HepG2 (cell line): Measurements from ENCODE around the gene SLC6A6. TPM values are rescaled to one million over a fixed set of nuclear protein-coding genes. Genes with fewer than 3 reads are reported as not detected.

Experiments
- CREM ChIP-seq, 2 experiments: sonication (generic) in 1 of 2; formaldehyde crosslinking in 1 of 2; IDR thresholded peaks; 2 replicates each; pipeline versions ENCODE4 v1.4.0 to v1.6.1; 2016 to 2020; ENCODE audit warnings: antibody characterized with exemption in 1 of 2, mild to moderate bottlenecking in 1 of 2, missing genetic modification reagents in 1 of 2
- ISL2 ChIP-seq: sonication (generic); formaldehyde crosslinking; IDR thresholded peaks from 2 replicates; pipeline ENCODE4 v1.5.0; 2020; ENCODE audit warnings: missing genetic modification reagents
- PHF8 ChIP-seq: sonication (generic); formaldehyde crosslinking; IDR thresholded peaks from 2 replicates; pipeline ENCODE4 v1.5.0; 2020; ENCODE audit warnings: missing genetic modification reagents
- SATB2 ChIP-seq: sonication (generic); formaldehyde crosslinking; IDR thresholded peaks from 2 replicates; pipeline ENCODE4 v1.5.0; 2020; ENCODE audit warnings: missing genetic modification reagents
- TAF15 ChIP-seq: fragments of 200-400 bp; formaldehyde crosslinking; IDR thresholded peaks from one replicate; pipeline ENCODE4 v1.6.1; 2018; ENCODE audit warnings: mild to moderate bottlenecking, low read depth, low read length; ENCODE audit not compliant: poor library complexity, severe bottlenecking
- ZNF138 ChIP-seq: sonication (generic); formaldehyde crosslinking; IDR thresholded peaks from 2 replicates; pipeline ENCODE4 v1.5.0; 2020; ENCODE audit warnings: mild to moderate bottlenecking, low read depth, missing genetic modification reagents
- ZSCAN12 ChIP-seq: sonication (generic); formaldehyde crosslinking; IDR thresholded peaks from 2 replicates; pipeline ENCODE4 v1.9.0; 2021; ENCODE audit warnings: mild to moderate bottlenecking, missing genetic modification reagents
- polyA plus RNA-seq, 8 experiments: library from polyadenylated mRNA; depleted of rRNA in 3 of 8; stranded (reverse) in 7 of 8; unstranded in 1 of 8; fragments of >200 nt; fragmentation: Illumina TruSeq in 4 of 8; extraction: Trizol in 4 of 8; gene quantifications; 2 replicates each; pipeline versions ENCODE4 v1.2.1 to v1.2.3, GENCODE V29; 2011 to 2016; ENCODE audit warnings: low read depth in 4 of 8, missing spikeins in 1 of 8, mixed read lengths in 1 of 8; ENCODE audit not compliant: insufficient read depth in 1 of 8
- total RNA-seq, 5 experiments: library from RNA; depleted of rRNA; stranded (reverse); fragments of >200 nt; fragmentation: Illumina TruSeq; extraction: Trizol; gene quantifications; 2 replicates each; pipeline ENCODE4 v1.2.3, GENCODE V29; 2016; ENCODE audit warnings: low read depth in 1 of 5
- TF ChIP-seq, protein P1 (sequence below): sonication (generic); formaldehyde crosslinking; conservative IDR thresholded peaks from 2 replicates; pipeline ENCODE4 v1.8.1; 2023; ENCODE audit warnings: missing genetic modification reagents
- TF ChIP-seq, protein P2 (sequence below): sonication (generic); formaldehyde crosslinking; IDR thresholded peaks from 2 replicates; pipeline ENCODE4 v1.4.0; 2020; ENCODE audit warnings: mild to moderate bottlenecking, missing genetic modification reagents, borderline replicate concordance
- TF ChIP-seq, protein P3 (sequence below): sonication (generic); formaldehyde crosslinking; IDR thresholded peaks from 2 replicates; pipeline ENCODE4 v1.8.1; 2023; ENCODE audit warnings: mild to moderate bottlenecking, moderate library complexity, missing genetic modification reagents
- TF ChIP-seq, protein P4 (sequence below): sonication (generic); formaldehyde crosslinking; IDR thresholded peaks from 2 replicates; pipeline ENCODE4 v1.4.0; 2020; ENCODE audit warnings: missing genetic modification reagents
- TF ChIP-seq, protein P5 (sequence below): IDR thresholded peaks from 2 replicates; pipeline ENCODE4 v1.6.1; 2016; ENCODE audit warnings: mild to moderate bottlenecking, missing biosample characterization, missing genetic modification reagents
- TF ChIP-seq, protein P6 (sequence below): fragments of 450-650 bp; IDR thresholded peaks from 2 replicates; pipeline ENCODE4 v1.6.1; 2017; ENCODE audit warnings: mild to moderate bottlenecking

Gene SLC6A6
- total and polyA plus RNA-seq, 2 of the 13 experiments (the other 11 are each of a cell fraction or from before 2014, with no cell fraction given), result 14.1 to 20.7 TPM

DNA sequence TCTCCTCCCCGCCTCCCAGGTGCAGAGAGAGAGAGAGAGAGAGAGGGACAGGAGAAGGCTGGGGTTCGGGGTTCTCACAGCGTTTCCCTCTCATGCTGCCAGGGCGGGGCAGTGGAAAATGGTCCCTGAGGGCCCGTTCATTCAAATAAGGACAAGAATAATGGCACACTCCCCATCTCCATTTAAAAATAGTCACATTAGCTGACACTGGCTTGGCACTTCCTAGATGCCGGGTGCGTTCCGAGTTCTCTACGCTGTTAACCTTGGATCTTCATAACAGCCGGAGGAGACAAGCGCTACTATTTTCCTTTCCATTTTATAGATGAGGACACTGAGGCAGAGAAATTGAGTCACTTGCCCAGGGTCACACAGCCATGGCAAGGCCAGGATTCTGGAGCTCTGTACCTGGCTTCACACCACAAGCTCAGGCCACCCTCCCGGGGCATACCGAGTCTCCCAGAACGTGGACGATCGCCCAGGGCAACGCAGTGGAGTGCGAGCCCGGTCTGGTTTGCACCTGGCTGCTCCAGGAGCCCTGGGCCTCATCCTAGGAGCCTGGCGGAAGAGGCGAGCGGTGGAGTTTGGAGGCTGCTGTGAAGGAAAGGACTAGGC lies 608 bp upstream of the SLC6A6 start (continued):
- TF ChIP-seq, protein P1, sequence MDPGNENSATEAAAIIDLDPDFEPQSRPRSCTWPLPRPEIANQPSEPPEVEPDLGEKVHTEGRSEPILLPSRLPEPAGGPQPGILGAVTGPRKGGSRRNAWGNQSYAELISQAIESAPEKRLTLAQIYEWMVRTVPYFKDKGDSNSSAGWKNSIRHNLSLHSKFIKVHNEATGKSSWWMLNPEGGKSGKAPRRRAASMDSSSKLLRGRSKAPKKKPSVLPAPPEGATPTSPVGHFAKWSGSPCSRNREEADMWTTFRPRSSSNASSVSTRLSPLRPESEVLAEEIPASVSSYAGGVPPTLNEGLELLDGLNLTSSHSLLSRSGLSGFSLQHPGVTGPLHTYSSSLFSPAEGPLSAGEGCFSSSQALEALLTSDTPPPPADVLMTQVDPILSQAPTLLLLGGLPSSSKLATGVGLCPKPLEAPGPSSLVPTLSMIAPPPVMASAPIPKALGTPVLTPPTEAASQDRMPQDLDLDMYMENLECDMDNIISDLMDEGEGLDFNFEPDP (CRISPR knock-in tag), result no peak
- TF ChIP-seq ZNF138 (CRISPR knock-in tag), result no peak
- TF ChIP-seq ISL2 (CRISPR knock-in tag), result no peak
- TF ChIP-seq, protein P2, sequence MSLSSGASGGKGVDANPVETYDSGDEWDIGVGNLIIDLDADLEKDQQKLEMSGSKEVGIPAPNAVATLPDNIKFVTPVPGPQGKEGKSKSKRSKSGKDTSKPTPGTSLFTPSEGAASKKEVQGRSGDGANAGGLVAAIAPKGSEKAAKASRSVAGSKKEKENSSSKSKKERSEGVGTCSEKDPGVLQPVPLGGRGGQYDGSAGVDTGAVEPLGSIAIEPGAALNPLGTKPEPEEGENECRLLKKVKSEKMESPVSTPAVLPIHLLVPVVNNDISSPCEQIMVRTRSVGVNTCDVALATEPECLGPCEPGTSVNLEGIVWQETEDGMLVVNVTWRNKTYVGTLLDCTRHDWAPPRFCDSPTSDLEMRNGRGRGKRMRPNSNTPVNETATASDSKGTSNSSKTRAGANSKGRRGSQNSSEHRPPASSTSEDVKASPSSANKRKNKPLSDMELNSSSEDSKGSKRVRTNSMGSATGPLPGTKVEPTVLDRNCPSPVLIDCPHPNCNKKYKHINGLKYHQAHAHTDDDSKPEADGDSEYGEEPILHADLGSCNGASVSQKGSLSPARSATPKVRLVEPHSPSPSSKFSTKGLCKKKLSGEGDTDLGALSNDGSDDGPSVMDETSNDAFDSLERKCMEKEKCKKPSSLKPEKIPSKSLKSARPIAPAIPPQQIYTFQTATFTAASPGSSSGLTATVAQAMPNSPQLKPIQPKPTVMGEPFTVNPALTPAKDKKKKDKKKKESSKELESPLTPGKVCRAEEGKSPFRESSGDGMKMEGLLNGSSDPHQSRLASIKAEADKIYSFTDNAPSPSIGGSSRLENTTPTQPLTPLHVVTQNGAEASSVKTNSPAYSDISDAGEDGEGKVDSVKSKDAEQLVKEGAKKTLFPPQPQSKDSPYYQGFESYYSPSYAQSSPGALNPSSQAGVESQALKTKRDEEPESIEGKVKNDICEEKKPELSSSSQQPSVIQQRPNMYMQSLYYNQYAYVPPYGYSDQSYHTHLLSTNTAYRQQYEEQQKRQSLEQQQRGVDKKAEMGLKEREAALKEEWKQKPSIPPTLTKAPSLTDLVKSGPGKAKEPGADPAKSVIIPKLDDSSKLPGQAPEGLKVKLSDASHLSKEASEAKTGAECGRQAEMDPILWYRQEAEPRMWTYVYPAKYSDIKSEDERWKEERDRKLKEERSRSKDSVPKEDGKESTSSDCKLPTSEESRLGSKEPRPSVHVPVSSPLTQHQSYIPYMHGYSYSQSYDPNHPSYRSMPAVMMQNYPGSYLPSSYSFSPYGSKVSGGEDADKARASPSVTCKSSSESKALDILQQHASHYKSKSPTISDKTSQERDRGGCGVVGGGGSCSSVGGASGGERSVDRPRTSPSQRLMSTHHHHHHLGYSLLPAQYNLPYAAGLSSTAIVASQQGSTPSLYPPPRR (CRISPR knock-in tag), result no peak
- TF ChIP-seq SATB2 (CRISPR knock-in tag), result no peak
- TF ChIP-seq PHF8 (CRISPR knock-in tag), result no peak; the same call in 1 of the 2 replicates
- TF ChIP-seq ZSCAN12, result 0 out of 2 replicates have a peak, but pooled peaks have one; percentile 22
- TF ChIP-seq, protein P3, sequence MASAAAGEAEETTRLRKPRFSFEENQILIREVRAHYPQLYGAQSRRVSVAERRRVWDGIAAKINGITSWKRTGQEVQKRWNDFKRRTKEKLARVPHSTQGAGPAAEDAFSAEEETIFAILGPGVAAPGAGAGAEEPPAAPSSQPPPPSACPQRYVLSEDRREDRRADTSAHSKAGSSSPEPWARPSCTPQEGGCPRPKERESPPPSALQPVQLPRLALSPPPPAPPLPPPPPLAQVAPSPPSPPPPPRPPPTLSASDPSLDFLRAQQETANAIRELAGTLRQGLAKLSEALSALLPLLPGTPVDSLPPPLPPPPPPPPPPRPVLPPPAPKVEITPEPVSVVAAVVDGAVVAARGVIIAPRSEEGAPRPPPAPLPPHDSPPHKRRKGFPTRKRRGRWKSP, result 0 out of 2 replicates have a peak, but pooled peaks have one; percentile 1
- TF ChIP-seq, protein P4, sequence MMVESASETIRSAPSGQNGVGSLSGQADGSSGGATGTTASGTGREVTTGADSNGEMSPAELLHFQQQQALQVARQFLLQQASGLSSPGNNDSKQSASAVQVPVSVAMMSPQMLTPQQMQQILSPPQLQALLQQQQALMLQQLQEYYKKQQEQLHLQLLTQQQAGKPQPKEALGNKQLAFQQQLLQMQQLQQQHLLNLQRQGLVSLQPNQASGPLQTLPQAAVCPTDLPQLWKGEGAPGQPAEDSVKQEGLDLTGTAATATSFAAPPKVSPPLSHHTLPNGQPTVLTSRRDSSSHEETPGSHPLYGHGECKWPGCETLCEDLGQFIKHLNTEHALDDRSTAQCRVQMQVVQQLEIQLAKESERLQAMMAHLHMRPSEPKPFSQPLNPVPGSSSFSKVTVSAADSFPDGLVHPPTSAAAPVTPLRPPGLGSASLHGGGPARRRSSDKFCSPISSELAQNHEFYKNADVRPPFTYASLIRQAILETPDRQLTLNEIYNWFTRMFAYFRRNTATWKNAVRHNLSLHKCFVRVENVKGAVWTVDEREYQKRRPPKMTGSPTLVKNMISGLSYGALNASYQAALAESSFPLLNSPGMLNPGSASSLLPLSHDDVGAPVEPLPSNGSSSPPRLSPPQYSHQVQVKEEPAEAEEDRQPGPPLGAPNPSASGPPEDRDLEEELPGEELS (CRISPR knock-in tag), result 0 out of 2 replicates have a peak, but pooled peaks have one; percentile 11
- TF ChIP-seq, protein P5, sequence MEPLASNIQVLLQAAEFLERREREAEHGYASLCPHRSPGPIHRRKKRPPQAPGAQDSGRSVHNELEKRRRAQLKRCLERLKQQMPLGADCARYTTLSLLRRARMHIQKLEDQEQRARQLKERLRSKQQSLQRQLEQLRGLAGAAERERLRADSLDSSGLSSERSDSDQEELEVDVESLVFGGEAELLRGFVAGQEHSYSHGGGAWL (CRISPR knock-in tag), result no peak
- TF ChIP-seq, protein P6, sequence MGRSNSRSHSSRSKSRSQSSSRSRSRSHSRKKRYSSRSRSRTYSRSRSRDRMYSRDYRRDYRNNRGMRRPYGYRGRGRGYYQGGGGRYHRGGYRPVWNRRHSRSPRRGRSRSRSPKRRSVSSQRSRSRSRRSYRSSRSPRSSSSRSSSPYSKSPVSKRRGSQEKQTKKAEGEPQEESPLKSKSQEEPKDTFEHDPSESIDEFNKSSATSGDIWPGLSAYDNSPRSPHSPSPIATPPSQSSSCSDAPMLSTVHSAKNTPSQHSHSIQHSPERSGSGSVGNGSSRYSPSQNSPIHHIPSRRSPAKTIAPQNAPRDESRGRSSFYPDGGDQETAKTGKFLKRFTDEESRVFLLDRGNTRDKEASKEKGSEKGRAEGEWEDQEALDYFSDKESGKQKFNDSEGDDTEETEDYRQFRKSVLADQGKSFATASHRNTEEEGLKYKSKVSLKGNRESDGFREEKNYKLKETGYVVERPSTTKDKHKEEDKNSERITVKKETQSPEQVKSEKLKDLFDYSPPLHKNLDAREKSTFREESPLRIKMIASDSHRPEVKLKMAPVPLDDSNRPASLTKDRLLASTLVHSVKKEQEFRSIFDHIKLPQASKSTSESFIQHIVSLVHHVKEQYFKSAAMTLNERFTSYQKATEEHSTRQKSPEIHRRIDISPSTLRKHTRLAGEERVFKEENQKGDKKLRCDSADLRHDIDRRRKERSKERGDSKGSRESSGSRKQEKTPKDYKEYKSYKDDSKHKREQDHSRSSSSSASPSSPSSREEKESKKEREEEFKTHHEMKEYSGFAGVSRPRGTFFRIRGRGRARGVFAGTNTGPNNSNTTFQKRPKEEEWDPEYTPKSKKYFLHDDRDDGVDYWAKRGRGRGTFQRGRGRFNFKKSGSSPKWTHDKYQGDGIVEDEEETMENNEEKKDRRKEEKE, result no peak
- no peak for TF ChIP-seq TAF15
- TF ChIP-seq CREM (IDR thresholded peaks at IDR 0.05), result no peak
- TF ChIP-seq CREM (CRISPR knock-in tag; IDR thresholded peaks at IDR 0.05), result no peak
